Activated CD8-positive, alpha-beta memory T cell treated with anti-CD3 and anti-CD28 coated beads, Interleukin-2, amount 50 U/mL, for 1 hour (primary cell): Measurements from ENCODE around the gene LPGAT1.
"Not testable (repeated sequence)": the region's sequence is repeated elsewhere in the genome, so short reads cannot be mapped to it uniquely, and the experiment has no call there.

Experiments
- DNase-seq: peaks from one replicate; pipeline ENCODE4 v3.0.0-alpha.2; 2020; ENCODE audit errors: extremely low read depth

The LPGAT1 gene

GRCh38 chr1:211705467-211706091, 125.0 kb downstream of the LPGAT1 start:
- DNase-seq: no peak

DNA sequence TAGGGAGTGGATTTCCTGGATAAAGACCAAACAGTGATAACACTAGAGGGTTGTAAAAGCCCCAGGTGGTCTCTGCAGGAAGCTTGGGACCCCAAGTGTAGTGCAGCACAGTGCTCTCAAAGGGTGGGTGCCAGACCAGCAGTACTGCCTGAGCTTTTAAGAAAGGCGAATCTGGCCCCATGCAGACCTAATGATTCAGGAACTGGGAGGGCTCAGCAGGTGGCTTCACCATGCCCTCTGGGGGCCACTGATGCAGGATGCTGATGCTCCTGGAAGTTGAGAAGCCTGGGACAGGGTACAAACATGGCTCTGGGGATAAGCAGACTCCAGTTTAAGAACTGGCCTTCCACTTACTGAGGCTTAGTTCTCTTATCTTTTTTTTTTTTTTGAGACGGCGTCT, 126.0 kb downstream of the LPGAT1 start:
- DNase-seq: no peak

DNA sequence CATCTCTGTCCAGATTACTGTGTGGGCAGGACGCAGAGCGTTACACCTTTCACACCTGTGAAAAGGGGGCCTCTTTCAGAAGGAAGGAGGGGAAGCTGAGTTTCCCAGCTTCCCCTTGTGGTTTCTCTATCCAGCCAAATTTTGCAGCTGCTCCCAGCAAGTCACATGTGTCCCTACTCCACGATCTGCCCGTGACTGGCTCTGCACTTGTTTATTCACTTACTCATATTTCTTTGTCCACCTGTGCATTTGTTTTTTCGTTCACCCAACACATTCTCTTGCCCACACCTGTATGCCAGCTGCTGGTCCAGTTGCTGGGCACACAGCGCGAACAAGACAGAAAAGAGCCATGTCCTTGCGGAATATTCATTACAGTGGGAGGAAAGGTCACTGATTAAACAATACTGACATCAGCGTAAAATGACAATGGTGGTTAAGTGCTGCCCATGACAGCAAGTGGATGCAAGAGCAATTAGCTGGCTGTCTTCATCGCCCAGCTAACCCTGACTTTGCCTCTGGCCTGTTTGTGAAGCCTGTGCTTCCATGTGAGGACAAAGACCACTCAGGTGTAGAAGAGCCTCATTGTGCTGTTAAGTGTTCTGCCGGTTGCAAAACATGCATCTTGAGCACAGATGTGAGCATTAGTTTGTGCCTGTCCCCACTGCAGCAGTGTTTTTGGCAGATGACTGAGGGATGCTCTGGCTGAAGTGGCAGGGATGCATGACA, 126.6 kb downstream of the LPGAT1 start:
- no peak for DNase-seq

- DNase-seq: no peak
Observed at GRCh38 chr1:211701733-211702132, 128.8 kb downstream of the LPGAT1 start.

DNA sequence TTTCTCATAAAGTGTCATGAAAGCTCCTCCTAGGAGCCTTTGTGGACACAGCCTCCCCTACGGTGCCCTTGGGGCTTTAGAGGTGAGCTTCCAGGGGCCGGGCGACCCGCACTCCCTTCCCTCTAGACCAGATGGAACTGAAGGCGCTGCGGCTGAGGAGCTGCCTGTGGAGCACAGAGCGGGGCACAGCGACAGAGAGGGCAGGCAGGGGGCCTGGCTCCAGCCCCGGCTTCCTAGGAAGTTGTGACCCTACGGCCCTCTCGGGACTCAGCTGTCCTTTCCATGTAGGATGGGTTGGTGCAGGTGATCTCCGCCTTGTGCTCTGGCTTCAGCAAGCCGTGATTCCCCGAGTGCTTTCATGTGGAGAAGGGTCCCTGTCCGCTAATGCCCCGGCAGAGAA, 131.5 kb downstream of the LPGAT1 start:
- DNase-seq: no peak

DNA sequence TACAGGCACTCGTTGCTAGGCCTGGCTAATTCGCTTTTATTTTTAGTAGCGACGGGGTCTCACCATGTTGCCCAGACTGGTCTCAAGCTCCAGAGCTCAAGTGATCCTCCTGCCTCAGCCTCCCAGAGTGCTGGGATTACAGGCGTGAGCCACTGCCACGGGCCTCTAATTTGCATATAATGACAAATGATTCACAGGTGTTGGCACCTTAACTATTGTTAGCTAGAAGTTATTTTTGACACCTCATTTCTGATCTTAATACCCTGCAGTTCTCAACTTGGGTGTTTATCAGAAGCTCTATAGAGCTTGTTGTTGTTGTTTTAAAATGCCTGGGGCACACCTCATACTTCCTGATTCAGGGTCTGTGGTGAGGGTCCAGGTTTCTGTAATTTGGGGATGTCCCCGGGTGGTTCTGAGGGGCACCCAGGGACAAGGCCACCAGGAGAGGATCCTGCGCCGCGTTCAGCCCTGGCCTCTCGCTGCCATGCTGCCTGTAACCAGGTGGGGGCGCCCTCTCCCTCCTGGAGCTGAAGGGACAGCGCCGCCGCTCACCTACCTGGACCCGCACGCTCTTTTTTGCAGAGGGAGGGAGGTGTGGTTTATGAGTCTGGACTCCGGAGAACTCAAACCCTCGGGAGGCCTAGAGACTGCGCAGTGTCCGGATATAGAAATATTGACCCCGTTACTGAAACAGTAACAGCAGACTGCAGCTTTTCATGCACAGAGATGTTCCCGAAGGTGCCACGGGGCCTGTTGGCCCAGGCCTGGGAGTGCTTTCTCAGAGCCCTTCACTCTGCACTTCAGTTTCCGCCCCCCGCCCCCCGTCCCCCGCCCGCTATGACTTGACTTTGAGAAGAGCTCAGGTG, 132.2 kb downstream of the LPGAT1 start:
- peak; percentile 49 for DNase-seq

- no peak for DNase-seq
Observed at GRCh38 chr1:211697356-211697755, 133.2 kb downstream of the LPGAT1 start.

DNA sequence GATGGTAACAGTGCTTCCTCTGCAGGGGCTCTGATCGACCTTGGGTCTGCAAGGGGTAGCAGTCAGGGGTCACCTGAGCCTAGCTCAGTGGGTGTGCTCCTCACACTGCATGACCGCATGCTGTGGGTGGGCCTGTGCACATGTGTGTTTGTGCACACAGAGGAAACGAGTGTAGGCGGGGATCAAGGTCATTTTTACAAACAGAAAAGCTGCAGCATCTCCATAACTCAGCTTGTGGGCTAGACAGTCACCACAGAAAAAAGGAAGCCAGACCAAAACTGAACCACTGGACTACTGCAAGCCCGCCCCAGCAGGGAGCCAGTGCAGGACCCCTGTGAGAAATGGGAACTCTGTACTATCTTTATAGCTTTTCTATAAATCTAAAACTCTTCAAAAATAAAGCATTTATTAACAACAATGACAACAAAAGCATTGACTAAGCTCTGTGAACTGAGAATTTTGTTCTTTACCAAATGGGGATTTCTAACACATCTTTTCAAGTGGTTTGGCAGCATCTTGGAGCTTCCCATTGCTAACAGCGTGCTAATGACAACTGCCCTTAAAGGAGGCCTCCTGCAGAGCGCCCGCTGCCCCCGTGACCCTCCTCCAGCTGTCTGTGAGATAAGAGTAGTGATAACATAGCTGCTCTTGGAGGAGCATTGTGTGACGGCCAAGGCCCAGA, 135.3 kb downstream of the LPGAT1 start:
- DNase-seq: no peak

DNA sequence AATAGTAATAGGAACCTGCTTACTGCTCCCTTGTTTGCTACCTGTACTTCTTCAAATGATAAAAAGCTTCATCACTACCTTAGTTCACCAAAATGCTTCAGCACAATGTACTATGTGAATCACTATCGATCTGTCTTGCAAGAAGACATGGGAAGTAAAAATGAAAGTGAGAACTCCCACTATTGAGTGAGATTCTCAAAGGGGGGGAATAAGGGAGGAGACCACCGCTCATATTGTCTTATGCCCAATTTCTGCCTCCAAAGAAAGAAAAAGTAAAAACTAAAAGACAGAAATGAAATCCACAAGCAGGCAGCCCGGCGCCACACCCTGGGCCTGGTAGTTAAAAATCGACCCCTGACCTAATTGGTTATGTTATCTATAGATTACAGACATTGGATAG, 136.7 kb downstream of the LPGAT1 start:
- DNase-seq: not testable (repeated sequence)
